CD4-positive, alpha-beta T cell treated with Interleukin-1 beta for 1 hour (primary cell): ENCODE data around the gene HYI.
A peak's percentile ranks its signal among the peaks of the same experiment; 100 is the strongest.
"Not testable (repeated sequence)": the region's sequence is repeated elsewhere in the genome, so short reads cannot be mapped to it uniquely, and the experiment has no call there.

Source experiments
- DNase-seq, 2 donors: peaks; one replicate each; pipeline ENCODE4 v3.0.0-alpha.2; 2020 to 2022

The HYI gene

GRCh38 chr1:43464681-43465504, 11.2 kb upstream of the HYI start:
- DNase-seq = no peak

- no peak for DNase-seq
Measured at GRCh38 chr1:43463479-43463878, 9.7 kb upstream of the HYI start.

DNA sequence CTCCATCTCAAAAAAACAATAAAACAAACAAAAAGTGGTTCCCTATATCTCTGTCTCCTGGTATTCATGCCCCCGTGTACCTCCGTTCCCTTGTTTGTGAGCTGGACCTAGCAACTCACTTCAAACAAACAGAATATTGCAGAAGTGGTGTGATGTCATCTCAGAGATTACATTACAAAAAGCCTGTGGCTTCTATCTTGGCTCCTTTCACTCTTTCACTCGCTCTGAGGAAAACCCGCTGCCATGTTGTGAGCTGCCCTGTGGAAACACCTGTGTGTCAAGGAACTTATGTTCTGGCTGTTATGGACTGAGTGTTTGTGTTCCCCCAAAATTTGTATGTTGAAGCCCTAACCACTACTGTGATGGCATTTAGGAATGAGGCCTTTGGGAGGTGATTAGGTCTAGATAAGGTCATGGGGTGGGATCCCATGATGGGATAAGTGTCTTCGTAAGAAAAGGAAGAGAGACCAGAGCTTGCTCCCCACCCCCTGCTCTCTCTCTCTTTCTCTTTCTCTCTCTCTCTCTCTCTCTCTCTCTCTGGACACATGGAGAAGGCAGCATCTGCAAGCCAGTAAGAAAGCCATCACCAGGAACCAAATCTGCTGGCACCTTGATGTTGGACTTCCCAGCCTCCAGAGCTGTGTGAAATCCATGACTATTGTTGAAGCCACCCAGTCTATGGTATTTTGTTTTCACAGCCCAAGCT, 7.4 kb upstream of the HYI start:
- DNase-seq = no peak

- not testable (repeated sequence) for DNase-seq
Measured at GRCh38 chr1:43458379-43458778, 4.6 kb upstream of the HYI start.

DNA sequence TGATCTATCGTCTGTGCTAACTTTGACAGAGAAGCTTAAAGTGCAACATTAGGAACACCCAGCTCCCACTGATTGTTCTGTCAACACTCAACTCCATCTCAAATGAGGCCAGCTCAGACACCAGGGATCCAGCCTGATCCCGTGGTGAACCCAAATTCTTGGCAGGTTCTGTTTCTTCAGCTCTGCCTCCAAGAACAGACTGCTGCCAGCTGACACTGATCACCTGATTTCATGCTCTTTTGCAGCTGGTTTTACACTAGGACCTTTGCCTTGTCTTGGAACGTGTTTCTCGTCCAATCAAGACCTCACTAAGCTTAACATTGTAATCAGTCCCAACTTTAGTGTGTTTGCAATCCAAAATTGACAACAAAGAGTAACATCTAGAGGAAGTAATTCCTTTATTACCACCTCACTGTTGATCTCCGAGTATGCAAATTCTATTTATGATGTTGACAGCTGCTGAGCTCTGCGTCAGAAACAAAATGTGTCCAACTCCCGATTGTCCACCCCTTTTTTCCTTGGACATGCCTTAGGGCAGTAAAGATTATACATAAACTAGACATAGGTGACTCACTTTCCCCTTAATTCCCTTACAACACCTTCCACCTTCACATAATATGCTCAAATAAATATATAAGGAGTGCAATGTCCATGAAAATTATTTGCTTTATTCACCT, 1.6 kb upstream of the HYI start:
- DNase-seq = no peak

DNA sequence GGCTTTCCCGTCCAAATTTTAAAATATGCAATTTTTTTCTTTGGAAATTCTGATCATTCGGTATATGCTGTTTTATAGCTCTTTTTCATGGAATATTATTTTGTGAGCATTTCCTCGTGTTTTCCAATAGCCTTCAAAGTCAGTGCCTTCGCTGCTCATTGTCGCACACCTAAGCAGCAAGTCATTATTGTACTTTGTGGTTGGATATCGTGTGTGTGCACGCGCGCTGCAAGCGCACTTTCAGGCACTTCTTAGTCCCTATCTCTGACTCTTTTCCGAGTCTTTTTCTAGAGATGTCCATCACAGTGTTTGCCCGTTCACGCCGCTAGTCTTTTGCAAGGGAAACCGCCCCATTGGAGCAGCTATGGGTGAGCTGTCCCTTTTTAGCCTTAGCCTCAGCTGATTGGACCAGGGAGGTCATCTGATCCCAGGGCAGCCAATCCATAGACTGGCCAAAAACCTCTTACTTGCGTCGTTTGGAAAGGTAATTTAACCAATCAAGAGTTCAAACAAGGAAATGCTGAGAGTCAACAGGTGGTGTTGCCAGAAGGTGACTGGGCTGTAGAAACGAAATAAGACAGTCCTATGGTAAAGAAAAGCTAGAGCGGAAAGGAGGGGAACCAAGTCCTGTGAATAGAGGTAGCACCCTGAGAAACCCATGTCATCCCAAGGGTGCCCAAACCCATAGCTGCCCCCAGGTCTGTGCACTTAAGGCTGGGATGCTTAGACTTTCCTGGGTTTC, 710 bp upstream of the HYI start:
- peak; percentile 73 to 78 for DNase-seq

DNA sequence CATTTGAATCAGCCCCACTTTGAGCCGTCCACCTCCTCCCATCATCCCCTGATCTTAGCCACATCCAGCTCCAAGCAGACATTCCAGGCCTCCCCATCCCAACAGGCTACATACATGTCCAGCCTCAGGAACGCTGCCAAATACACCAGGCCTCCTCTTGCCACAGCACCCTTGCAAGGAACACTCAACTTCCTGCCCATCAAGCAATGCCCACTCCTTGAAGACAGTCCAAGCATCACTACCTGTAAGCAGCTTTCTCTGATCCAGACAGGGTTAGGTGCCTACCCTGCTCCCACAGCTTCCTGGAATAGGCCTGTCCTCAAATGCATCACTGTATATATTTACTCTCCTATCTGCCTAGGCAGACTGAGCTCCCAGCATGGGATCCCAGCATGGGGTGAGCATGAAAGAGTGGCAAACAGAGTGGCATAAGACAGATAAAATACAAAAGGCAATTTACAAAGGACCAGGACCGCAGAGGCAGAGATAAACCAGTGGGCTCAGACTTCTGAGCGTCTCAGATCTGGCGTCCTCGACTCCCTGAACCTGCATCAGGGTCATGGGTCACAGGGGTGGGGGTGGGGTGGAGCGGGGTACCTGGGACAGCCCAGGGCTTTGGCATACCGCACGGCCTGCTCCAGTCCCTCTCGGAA, 816 bp downstream of the HYI start:
- no peak for DNase-seq

DNA sequence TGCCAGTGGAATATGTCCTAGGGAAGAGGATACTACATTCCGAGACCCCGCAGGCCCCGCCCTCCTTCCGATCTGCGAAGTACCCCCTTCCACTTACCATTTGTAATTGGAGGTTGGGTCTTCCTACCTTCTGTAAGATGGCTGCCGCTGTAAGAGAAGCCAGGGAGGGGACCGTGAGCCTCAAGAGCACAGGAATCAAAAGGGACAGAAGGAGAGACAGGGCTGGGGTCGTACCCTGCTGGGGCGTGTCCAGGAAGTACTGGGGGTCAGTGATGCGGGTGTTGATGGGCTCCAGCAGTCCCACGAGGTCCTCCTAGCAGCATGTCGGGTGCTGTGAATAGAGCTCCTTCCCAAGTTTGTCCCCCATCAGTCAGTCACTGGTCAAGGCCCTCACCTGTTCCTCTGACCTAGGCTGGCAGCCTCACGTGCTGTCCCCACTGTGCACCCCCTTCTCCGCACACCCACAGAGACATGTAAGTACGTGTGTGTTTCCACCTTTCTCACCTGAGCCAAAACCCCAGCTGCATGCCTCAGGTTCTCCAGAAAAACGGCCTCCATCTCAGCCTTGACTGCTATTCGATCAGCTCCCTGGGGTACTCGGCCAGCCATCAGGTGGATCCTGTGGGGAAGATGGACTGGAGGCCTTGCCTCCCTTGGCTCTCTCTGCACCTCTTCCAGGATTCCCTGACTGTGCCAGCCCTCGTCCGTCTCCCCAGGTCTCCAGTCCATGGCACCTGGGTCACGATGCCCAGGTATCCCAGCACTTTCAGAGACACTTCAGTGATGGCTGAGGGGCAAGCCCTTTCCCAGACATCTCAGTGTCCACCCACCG, 1.8 kb downstream of the HYI start:
- DNase-seq = no peak

DNA sequence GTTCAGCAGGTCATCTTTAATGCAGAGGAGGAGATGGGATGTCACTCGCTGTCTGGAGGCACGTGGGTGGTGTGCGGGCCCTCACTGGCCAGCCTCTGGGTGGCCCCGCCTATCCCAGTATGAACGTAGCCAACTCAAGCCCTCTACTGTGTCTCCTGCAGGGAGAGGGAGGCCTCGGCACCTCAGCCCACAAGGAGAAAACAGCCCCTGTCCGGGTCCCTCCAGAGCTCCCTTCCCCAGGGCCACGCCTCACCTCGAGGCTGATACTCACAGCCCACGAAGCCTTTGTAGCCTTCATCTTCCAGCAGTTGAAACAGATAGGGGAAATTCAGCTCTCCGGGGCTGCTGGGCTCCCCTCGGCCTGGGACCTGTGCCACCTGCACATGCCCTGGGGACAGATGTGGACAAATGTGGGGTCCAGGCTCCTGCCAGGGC, 2.6 kb downstream of the HYI start:
- no peak for DNase-seq

DNA sequence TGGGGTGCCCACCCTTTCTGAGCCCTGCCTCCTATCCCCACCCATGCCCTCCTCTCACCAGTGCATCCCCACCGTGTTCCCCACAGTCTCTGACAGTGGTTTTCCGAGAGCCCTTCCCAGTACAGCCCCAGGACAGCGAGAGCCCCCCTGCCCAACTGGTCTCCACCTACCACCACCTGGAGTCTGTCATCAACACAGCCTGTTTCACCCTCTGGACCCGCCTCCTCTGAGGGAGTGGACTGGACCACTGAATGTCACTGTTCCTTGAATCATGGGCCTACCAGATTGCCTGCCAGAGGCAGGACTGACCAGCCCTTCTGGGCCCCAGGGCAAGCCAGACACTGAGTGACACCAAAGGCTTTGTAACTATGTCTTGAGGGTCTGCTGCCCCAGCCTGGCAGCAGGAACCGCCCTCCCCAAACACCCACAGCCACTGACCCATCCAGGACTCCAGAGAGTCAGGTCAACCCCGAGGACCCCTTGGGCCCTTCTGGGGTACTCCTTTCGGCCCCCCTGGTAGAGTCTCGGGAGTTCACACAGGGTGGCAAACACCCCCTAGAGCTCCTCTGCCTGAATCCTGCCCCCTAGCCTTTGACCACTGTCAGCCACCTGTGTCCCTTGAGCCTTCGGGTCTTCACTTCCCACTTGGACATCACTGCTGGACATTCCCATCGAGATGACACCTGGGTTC, 3.3 kb downstream of the HYI start:
- no peak for DNase-seq

DNA sequence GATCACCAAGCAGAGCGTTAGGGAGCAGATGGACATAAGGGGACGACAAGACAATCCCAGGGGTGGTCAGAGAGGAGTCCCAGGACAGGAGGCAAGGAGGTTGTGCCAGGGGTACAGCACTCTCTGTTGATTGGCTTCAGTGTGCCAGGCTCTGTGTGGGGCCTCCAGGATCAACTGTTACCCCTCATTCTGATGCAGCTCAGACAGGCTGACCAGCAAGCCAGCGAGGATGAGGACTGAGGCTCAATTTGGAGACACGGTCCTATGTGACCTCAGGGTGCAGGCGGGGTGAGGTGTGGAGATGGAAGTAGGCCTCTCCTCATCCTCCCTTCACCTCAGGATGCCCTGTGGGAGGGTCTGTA, 4.0 kb downstream of the HYI start:
- no peak for DNase-seq

GRCh38 chr1:43448955-43449707, 4.6 kb downstream of the HYI start:
- DNase-seq = no peak

DNA sequence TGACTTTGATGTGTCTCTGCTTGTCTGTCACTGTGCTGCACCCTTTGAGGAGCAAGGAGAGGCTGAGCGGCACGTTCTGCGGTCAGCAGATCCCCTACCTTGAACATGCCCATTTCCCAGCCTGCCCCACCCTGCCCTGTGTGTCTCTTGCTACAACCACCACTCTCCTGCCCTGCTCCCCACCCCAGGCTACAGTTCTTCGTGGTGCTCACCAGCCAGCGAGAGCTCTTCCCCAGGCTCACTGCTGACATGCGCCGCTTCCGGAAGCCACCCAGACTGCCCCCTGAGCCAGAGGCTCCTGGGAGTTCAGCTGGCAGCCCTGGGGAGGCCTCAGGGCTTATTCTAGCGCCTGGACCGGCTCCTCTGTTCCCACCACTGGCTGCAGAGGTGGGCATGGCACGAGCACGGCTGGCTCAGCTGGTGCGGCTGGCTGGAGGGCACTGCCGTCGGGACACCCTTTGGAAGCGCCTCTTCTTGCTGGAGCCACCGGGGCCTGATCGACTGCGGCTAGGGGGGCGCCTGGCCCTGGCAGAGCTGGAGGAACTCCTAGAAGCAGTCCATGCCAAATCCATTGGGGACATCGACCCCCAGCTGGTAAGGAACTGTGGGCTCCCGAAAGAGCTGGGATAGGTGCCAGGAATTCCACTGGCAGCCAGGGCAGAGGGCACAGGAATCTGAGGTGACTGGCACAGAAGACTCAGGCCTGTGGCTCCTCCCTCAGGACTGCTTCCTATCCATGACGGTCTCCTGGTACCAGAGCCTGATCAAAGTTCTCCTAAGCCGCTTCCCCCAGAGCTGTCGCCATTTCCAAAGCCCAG, 5.6 kb downstream of the HYI start:
- no peak for DNase-seq

- no peak for DNase-seq
Measured at GRCh38 chr1:43446881-43447835, 6.6 kb downstream of the HYI start.

GRCh38 chr1:43446388-43446740, 7.4 kb downstream of the HYI start:
- DNase-seq = no peak

DNA sequence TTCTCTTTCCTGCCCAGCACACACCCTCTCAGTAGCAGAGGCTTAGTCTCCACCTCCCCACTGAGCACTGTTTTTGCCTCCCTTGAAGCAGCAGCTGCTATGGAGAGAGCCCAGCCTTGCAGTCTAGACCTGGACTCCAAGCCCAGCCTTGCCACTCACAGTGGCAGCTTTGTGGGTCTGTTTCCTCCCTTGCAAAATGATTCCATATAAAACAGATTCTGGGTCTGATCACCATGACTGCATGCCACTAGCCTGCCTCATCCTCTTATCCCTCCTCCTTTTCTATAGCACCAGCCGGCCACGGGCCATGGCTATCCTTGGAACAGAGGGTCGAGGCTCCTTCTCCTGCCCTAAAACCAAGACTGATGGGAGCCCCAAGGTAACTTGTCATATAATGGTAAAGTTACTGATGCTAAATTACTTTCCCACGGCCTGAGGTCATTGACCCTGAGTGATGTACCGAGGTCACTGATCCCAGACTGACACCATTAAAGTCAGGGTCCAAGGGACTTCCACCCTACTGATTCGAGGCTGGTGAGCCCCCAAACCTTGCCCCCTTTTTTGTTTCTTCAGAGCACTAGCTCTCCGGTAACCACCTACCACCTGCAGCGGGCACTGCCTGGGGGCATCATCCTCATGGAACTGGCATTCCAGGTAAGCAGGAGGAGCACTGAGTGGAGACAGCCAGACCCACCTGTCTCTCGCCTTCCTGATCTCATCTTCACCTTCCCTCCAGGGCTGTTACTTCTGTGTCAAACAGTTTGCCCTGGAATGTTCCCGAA, 7.9 kb downstream of the HYI start:
- DNase-seq = no peak

GRCh38 chr1:43444836-43445235, 8.9 kb downstream of the HYI start:
- no peak for DNase-seq
